ENCODE data around the gene HMGN4. TPM values are rescaled to one million over a fixed set of nuclear protein-coding genes. Genes with fewer than 3 reads are reported as not detected.
A peak's percentile ranks its signal among the peaks of the same experiment; 100 is the strongest.

HMGN4 gene
- total and polyA plus RNA-seq, 9 of the 15 experiments (the other 6 are each of a cell fraction or from before 2014, with no cell fraction given) = 35.4 to 134 (median 94.1) TPM

DNA sequence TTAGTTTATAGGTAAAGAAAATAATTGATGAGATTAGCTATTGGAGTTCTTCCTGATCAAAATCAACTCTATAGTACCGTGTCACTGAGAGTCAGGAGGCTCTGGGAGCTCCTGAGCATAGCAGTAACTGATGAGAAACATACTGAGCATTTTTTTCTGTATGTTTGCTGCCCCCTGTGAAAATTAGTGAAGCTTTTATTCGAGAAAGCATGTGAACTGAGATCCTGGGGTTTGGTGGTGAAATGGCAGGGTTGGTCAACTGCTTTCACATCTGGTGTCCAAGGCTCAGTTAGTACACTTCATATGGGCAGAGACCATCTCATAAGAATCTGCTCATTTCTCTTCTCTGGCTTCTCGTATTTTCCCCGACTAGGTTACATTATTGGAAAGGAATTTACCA lies 54.5 kb downstream of the HMGN4 start (continued):
- TF ChIP-seq, protein P1, sequence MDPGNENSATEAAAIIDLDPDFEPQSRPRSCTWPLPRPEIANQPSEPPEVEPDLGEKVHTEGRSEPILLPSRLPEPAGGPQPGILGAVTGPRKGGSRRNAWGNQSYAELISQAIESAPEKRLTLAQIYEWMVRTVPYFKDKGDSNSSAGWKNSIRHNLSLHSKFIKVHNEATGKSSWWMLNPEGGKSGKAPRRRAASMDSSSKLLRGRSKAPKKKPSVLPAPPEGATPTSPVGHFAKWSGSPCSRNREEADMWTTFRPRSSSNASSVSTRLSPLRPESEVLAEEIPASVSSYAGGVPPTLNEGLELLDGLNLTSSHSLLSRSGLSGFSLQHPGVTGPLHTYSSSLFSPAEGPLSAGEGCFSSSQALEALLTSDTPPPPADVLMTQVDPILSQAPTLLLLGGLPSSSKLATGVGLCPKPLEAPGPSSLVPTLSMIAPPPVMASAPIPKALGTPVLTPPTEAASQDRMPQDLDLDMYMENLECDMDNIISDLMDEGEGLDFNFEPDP (CRISPR knock-in tag; IDR thresholded peaks at IDR 0.05) = no peak
- TF ChIP-seq CHD1 (IDR thresholded peaks at IDR 0.05; ENCODE audit: low read length) = no peak
- TF ChIP-seq, protein P2, sequence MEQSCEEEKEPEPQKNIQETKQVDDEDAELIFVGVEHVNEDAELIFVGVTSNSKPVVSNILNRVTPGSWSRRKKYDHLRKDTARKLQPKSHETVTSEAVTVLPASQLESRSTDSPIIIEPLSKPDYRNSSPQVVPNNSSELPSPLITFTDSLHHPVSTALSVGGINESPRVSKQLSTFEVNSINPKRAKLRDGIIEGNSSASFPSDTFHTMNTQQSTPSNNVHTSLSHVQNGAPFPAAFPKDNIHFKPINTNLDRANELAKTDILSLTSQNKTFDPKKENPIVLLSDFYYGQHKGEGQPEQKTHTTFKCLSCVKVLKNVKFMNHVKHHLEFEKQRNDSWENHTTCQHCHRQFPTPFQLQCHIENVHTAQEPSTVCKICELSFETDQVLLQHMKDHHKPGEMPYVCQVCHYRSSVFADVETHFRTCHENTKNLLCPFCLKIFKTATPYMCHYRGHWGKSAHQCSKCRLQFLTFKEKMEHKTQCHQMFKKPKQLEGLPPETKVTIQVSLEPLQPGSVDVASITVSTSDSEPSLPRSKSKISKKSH (CRISPR knock-in tag; IDR thresholded peaks at IDR 0.05) = no peak
- no peak for TF ChIP-seq HDAC2 (IDR thresholded peaks at IDR 0.05)
- TF ChIP-seq, protein P3, sequence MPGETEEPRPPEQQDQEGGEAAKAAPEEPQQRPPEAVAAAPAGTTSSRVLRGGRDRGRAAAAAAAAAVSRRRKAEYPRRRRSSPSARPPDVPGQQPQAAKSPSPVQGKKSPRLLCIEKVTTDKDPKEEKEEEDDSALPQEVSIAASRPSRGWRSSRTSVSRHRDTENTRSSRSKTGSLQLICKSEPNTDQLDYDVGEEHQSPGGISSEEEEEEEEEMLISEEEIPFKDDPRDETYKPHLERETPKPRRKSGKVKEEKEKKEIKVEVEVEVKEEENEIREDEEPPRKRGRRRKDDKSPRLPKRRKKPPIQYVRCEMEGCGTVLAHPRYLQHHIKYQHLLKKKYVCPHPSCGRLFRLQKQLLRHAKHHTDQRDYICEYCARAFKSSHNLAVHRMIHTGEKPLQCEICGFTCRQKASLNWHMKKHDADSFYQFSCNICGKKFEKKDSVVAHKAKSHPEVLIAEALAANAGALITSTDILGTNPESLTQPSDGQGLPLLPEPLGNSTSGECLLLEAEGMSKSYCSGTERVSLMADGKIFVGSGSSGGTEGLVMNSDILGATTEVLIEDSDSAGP (CRISPR knock-in tag; IDR thresholded peaks at IDR 0.05) = no peak
- TF ChIP-seq, protein P4, sequence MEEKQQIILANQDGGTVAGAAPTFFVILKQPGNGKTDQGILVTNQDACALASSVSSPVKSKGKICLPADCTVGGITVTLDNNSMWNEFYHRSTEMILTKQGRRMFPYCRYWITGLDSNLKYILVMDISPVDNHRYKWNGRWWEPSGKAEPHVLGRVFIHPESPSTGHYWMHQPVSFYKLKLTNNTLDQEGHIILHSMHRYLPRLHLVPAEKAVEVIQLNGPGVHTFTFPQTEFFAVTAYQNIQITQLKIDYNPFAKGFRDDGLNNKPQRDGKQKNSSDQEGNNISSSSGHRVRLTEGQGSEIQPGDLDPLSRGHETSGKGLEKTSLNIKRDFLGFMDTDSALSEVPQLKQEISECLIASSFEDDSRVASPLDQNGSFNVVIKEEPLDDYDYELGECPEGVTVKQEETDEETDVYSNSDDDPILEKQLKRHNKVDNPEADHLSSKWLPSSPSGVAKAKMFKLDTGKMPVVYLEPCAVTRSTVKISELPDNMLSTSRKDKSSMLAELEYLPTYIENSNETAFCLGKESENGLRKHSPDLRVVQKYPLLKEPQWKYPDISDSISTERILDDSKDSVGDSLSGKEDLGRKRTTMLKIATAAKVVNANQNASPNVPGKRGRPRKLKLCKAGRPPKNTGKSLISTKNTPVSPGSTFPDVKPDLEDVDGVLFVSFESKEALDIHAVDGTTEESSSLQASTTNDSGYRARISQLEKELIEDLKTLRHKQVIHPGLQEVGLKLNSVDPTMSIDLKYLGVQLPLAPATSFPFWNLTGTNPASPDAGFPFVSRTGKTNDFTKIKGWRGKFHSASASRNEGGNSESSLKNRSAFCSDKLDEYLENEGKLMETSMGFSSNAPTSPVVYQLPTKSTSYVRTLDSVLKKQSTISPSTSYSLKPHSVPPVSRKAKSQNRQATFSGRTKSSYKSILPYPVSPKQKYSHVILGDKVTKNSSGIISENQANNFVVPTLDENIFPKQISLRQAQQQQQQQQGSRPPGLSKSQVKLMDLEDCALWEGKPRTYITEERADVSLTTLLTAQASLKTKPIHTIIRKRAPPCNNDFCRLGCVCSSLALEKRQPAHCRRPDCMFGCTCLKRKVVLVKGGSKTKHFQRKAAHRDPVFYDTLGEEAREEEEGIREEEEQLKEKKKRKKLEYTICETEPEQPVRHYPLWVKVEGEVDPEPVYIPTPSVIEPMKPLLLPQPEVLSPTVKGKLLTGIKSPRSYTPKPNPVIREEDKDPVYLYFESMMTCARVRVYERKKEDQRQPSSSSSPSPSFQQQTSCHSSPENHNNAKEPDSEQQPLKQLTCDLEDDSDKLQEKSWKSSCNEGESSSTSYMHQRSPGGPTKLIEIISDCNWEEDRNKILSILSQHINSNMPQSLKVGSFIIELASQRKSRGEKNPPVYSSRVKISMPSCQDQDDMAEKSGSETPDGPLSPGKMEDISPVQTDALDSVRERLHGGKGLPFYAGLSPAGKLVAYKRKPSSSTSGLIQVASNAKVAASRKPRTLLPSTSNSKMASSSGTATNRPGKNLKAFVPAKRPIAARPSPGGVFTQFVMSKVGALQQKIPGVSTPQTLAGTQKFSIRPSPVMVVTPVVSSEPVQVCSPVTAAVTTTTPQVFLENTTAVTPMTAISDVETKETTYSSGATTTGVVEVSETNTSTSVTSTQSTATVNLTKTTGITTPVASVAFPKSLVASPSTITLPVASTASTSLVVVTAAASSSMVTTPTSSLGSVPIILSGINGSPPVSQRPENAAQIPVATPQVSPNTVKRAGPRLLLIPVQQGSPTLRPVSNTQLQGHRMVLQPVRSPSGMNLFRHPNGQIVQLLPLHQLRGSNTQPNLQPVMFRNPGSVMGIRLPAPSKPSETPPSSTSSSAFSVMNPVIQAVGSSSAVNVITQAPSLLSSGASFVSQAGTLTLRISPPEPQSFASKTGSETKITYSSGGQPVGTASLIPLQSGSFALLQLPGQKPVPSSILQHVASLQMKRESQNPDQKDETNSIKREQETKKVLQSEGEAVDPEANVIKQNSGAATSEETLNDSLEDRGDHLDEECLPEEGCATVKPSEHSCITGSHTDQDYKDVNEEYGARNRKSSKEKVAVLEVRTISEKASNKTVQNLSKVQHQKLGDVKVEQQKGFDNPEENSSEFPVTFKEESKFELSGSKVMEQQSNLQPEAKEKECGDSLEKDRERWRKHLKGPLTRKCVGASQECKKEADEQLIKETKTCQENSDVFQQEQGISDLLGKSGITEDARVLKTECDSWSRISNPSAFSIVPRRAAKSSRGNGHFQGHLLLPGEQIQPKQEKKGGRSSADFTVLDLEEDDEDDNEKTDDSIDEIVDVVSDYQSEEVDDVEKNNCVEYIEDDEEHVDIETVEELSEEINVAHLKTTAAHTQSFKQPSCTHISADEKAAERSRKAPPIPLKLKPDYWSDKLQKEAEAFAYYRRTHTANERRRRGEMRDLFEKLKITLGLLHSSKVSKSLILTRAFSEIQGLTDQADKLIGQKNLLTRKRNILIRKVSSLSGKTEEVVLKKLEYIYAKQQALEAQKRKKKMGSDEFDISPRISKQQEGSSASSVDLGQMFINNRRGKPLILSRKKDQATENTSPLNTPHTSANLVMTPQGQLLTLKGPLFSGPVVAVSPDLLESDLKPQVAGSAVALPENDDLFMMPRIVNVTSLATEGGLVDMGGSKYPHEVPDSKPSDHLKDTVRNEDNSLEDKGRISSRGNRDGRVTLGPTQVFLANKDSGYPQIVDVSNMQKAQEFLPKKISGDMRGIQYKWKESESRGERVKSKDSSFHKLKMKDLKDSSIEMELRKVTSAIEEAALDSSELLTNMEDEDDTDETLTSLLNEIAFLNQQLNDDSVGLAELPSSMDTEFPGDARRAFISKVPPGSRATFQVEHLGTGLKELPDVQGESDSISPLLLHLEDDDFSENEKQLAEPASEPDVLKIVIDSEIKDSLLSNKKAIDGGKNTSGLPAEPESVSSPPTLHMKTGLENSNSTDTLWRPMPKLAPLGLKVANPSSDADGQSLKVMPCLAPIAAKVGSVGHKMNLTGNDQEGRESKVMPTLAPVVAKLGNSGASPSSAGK (IDR thresholded peaks at IDR 0.05) = no peak
- TF ChIP-seq RAD21 (CRISPR knock-in tag; conservative IDR thresholded peaks at IDR 0.05 in 1 of 2, IDR thresholded peaks at IDR 0.05 in 1 of 2) = peak in 1 of 2 experiments; percentile 54; a peak in 3 of 4 replicates
- TF ChIP-seq SREBF2 (CRISPR knock-in tag; IDR thresholded peaks at IDR 0.05) = no peak
- TF ChIP-seq, protein P5, sequence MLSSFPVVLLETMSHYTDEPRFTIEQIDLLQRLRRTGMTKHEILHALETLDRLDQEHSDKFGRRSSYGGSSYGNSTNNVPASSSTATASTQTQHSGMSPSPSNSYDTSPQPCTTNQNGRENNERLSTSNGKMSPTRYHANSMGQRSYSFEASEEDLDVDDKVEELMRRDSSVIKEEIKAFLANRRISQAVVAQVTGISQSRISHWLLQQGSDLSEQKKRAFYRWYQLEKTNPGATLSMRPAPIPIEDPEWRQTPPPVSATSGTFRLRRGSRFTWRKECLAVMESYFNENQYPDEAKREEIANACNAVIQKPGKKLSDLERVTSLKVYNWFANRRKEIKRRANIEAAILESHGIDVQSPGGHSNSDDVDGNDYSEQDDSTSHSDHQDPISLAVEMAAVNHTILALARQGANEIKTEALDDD (IDR thresholded peaks at IDR 0.05) = 0 out of 2 replicates have a peak, but pooled peaks have one; percentile 26
- no peak for TF ChIP-seq HDAC1 (IDR thresholded peaks at IDR 0.05)

Measured in K562 (cell line).